Stimulated activated CD4-positive, alpha-beta T cell treated with anti-CD3 and anti-CD28 coated beads, TNF-alpha, amount 100 ng/mL, for 48 hours (primary cell): ENCODE results near the gene ZNF154.

ENCODE experiments used
- DNase-seq, 3 donors: peaks; one replicate each; pipeline ENCODE4 v3.0.0-alpha.2; 2020; ENCODE audit warnings: low read depth in 3 of 3

ZNF154 gene

GRCh38 chr19:57675881-57676280 is 33.1 kb downstream of the ZNF154 start:
- DNase-seq, result no peak

GRCh38 chr19:57672466-57672865 is 36.5 kb downstream of the ZNF154 start:
- DNase-seq, result no peak

- DNase-seq, result no peak
Observed at GRCh38 chr19:57671124-57671895, 37.7 kb downstream of the ZNF154 start.

GRCh38 chr19:57668635-57669034 is 40.4 kb downstream of the ZNF154 start, which contains the start of gene ZSCAN4:
TSS of gene ZSCAN4 (plus strand) at chr19:57668935. CDS start at chr19:57676146, 7,211 bp downstream.
- no peak for DNase-seq

GRCh38 chr19:57667228-57667627 is 41.8 kb downstream of the ZNF154 start:
- no peak for DNase-seq

- DNase-seq, result no peak
Observed at GRCh38 chr19:57665261-57665806, 43.7 kb downstream of the ZNF154 start.

GRCh38 chr19:57664269-57665127 is 44.5 kb downstream of the ZNF154 start:
- DNase-seq, result no peak

GRCh38 chr19:57656346-57656745 is 52.7 kb downstream of the ZNF154 start:
- DNase-seq, result no peak

- DNase-seq, result no peak
Observed at GRCh38 chr19:57655443-57655842, 53.6 kb downstream of the ZNF154 start.

GRCh38 chr19:57653689-57654088 is 55.3 kb downstream of the ZNF154 start:
- DNase-seq, result no peak

GRCh38 chr19:57651654-57651996 is 57.4 kb downstream of the ZNF154 start:
- no peak for DNase-seq

- DNase-seq, result no peak
Observed at GRCh38 chr19:57648331-57649003, 60.5 kb downstream of the ZNF154 start.
